GM21737 (cell line): Measurements from ENCODE around the gene KCTD21.

Experiments used
- ATAC-seq: cut with Tn5 transposase; IDR thresholded peaks from one replicate; pipeline ENCODE4 v1.9.1; 2021; ENCODE audit warnings: mild to moderate bottlenecking, moderate library complexity; ENCODE audit not compliant: unreplicated experiment

KCTD21 gene

DNA sequence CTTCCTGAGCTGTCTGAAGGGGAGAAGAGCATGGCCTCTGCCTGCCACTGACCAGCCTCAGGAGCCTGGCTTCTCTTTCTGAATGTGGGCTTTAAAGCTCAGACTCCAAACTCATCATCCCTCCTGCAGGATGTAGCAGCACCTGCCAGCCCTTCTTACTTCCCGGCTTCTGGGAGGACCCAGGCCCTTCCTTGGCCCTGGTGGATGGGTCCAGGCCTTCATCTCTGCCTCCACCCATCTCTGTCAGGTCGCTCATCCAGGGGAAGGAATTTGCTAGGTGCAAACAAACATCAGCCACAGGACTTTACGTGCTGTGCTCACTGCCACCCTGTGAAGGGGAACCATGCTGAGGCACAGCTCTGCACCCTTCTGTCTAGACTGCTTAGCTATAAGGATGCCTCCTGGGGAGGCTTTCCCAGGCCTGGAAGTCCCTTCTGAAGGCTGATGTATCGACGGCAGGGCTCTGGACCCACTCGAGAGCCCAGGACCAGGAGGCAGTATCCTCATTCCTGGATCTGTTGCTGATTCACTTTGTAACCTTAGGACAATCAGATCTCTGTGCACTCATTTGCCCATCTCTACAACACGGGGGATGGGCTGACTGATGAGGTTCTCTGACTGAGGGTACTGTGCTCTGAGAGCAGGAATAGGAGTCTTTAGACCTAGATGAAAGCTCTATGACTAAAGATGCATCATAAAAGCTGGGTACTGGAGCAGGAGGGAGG is 31.2 kb upstream of the KCTD21 start:
- ATAC-seq, result no peak

DNA sequence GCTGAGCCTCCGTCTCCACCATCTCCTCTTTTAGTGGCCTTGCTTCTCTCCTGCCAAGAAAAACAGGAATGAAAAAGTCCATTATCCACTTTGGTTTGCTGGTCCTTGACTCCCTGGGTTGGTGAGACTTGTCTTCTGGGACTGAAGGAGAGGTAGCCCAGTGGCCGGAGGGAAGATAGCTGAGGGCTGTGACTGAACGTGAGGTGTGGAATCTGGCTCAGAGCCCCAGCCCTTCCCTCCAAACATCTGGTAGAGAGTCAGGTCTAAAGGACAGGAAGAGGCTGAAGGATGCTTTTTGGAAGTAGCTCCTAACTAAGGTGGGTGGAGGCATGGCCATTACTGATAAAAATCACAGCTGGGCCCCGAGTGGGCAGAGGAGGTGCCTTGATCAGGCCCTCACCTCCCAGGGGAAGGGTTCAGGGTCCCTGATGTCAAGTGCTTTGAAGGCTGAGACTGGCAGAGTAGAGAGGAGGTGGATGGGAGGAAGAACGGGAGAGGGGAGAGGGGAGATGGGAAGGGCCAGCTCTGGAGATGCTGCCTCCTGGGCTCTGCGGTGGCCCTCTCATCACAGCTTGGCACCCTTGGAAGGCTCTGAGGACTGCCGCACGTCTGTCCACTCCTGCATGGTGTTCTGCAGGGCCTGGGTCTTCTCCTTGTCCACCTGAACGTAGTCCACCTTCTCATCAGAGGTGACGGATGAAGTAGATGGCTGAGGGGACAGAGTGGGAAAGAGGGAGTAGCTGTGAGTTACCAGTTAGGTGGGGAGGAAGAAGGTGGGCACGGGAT is 30.5 kb upstream of the KCTD21 start:
- ATAC-seq, result no peak

DNA sequence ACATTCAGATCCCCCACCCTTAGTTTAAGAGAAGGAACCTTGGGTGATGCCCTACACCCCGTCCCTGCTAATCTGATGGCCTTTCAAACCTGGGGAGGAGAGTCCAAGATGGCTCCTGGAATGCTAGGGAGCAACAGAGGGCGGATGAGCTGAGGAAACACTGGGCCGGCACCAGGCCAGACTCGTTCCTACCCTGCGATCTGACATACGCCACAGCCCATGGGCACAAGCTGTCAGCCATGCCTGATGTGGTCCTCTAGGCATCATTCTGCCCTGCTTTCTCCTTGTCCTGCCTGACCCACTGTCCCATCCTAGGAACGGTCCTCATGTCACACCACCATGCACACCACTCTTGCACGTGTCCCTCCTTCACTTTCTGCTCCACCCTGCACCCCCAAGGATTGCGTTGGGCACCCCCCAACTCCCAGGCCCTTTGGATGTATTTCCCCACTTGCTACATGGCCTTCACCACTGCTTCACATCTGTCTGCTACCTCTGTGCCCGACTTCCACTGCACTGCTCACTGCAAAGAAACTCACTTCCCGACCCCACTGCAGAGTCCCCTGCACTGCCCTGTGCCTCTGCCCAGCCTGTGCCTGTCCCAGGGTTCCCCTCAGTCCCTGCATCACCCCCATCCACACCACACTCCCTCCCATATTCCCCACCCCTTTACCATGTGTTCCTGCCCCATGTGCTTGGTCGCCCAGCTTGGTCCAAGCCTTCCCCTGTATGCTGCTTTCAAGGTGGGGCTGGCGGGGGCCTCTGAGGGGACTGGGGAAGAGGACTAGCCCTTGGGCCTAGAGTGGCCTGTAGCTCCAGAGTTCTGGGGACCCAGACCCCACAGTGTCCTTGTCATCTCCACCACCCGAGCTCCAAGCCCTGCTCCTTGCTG is 29.5 kb upstream of the KCTD21 start:
- no peak for ATAC-seq

DNA sequence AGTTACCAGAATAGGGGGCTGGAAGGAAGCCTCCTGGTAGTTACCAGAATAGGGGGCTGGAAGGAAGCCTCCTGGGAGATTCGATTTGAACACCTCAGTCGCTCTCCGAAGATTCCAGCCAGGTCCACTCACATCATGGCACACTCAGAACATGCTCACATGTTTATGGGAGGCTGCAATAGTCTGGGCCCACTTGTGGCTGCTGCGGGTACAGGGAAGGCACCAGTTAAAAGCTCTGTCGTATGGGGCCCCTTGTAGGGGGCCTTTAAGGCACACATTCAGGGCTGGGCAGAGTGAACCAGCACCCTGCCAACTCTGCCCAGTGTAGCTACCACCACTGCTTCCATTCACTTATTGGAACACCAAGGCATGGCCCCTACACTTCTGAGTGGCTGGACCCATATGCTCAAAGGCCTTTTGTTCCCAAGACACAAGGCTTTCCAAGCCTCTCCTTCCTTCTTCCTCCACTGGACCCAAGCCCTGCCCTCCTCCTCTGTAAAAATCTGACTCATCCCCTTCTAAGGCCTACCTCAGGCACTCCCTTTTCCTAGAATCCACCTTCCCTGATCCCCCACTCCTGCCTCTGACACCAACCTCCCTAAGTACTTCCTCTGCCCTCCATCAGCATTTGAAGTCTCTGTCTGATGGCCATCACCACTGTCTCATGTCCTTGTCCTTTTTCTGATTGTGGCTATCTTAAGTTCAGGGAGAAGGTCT is 28.3 kb upstream of the KCTD21 start:
- ATAC-seq, result no peak

DNA sequence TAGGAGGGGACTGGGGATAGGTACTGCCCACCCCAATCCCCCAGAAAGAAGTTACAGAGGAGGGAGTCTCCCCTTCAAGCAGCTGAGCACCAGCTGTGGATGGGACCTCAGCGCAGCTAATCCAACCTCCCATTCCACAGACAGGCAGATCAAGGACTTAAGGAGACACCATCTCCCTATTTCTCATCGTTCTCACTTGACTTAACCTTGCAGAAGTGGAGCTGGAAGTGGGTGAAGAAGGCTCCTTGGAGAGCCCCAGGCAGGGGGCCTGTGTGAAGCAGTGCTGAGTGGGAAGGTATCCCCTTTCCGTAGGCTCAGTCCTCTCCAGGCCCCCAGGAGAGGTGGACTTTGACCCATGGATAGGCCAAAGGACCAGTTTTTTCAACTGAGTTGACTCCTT is 27.6 kb upstream of the KCTD21 start:
- no peak for ATAC-seq

DNA sequence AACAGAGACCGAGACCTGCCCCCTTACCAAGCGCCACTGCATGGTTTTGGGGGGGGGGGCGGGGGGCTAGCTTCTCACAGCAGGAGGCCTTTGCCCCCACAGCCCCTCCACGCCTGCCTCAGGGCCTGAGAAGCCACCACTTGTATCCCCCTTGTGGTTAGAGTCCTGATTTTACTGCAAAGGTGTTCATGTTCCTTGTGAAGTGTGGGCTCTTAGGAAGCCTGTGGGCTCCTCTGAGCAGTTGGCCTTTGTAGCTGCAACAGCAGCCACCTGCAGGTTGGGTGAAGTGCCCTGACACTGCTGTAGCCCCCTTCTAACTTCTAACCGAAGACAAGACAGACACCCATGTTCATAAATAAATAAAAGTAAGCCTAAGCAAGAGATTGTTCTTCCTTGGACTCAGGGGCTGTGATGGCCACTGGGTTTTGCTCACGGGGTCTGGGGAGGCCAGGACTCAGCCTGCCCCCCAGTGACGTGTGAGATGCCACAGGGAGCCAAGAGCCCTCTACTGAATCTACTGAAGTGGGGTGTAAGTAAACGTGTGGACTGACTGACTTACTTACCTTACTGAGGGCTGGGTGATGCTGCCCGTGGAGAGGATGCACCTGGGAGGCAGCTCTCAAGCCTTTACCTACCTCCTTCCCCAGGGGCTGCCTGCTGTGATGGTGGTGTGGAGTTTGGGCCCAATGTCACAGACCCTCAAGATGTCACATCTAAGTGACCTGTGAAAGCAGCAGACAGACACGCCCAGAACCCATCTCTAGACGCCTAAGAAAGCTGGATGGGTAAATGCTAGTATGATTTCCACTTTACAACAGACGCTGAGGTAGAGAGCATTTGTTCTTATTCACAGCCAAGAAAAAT is 26.1 kb upstream of the KCTD21 start:
- ATAC-seq, result no peak

DNA sequence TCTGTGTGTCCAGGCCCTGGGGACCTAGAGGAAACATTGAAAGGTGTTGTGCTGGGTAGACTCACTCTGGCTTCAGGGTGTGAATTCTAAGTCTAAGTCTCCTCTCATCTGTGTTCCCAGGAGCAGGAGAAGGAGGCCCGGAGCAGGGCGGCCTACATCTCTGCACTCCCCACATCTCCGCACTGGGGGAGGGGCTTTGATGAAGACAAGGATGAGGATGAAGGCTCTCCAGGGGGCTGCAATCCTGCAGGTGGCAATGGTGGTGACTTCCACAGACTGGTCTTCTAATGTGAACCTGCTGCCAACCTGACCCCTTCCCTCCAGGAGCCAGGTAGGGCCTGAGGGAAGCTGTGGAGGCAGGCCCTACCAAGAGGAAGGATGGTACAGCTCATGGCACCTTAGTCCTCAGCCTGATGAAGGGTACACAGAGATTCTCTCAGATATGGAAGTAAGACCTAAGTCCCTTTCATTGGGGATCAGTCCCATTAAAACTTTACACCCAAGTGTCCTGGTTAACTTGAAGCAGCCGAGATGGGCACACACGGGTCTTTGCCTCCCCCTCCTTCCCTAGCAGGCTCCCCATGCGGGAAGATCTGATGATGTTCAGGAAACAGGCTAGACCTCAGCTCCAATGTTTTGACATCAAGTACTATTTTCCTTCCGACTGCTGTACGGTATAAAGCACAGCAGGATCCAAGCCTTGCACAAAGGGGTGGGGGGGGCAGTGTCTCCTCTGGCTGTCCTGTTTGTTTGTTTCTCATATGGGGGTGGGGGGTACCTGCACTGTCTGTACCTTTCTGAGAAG is 25.3 kb upstream of the KCTD21 start:
- no peak for ATAC-seq

DNA sequence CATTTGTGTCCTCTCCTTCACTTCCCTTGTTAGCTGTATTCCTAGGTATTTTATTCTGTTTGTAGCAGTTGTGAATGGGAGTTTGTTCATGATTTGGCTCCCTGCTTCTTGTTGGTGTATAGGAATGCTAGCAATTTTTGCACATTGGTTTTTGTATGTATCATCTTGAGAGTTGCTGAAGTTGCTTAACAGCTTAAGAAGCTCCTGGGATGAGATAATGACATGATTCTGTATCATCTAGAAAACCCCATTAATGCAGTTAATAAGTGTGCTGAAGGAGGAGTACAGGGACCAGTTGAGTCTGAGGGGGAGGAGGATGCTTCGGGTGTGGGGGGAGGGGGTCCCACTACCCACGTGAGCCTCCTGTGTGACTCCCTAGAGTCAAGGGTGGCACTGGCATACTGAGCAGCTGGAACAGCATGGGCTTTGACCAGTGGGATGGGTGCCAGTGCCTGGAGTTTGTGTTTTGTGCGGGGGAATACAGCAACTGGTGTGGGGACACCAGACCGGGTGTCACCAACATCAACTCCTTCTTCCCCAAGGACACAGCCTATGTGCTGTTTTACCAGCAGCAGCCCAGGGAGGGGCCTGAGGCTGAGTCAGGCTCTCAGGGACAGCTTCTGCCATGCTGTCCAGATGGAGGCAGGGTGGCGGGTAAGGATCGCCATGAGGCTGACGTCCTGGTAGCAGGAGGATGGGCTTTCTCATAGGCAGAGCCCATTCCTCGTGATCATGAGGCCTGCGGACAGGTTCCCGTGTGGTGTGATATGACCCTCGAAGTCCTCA is 24.4 kb upstream of the KCTD21 start:
- ATAC-seq, result no peak

DNA sequence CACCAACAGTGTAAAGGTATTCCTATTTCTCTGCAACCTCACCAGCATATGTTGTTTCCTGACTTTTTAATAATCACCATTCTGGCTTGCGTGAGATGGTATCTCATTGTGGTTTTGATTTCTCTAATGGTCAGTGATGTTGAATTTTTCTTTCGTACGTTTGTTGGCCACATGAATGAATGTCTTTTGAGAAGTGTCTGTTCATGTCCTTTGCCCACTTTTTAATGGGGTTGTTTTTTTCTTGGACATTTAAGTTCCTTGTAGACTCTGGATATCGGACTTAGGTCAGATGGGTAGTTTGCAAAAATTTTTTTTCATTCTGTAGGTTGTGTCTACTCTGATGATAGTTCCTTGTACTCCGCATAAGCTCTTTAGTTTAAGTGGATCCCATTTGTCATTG is 23.1 kb upstream of the KCTD21 start:
- ATAC-seq, result no peak

DNA sequence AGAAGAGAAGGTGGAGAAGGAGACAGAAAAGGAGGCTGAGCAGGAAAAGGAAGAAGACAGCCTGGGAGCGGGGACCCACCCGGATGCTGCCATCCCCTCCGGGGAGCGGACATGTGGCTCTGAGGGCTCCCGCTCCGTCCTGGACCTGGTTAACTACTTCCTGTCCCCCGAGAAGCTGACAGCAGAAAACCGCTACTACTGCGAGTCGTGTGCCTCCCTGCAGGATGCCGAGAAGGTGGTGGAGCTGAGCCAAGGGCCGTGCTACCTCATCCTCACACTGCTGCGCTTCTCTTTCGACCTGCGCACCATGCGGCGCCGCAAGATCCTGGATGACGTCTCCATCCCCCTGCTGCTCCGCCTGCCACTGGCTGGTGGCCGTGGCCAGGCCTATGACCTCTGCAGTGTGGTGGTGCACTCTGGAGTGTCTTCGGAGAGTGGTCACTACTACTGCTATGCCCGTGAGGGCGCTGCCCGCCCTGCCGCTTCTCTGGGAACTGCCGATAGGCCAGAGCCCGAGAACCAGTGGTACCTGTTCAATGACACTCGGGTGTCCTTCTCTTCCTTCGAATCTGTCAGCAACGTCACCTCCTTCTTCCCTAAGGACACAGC is 21.7 kb upstream of the KCTD21 start:
- no peak for ATAC-seq

DNA sequence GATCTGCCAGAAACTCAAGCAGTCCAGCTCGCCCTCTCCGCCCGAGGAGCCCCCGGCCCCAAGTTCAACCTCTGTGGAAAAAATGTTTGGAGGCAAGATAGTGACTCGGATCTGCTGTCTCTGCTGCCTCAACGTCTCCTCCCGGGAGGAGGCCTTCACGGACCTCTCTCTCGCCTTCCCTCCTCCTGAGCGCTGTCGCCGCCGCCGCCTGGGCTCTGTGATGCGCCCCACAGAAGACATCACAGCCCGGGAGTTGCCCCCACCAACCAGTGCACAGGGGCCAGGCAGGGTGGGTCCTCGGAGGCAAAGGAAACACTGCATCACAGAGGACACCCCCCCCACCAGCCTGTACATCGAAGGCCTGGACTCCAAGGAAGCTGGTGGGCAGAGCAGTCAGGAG is 21.1 kb upstream of the KCTD21 start:
- ATAC-seq, result no peak

DNA sequence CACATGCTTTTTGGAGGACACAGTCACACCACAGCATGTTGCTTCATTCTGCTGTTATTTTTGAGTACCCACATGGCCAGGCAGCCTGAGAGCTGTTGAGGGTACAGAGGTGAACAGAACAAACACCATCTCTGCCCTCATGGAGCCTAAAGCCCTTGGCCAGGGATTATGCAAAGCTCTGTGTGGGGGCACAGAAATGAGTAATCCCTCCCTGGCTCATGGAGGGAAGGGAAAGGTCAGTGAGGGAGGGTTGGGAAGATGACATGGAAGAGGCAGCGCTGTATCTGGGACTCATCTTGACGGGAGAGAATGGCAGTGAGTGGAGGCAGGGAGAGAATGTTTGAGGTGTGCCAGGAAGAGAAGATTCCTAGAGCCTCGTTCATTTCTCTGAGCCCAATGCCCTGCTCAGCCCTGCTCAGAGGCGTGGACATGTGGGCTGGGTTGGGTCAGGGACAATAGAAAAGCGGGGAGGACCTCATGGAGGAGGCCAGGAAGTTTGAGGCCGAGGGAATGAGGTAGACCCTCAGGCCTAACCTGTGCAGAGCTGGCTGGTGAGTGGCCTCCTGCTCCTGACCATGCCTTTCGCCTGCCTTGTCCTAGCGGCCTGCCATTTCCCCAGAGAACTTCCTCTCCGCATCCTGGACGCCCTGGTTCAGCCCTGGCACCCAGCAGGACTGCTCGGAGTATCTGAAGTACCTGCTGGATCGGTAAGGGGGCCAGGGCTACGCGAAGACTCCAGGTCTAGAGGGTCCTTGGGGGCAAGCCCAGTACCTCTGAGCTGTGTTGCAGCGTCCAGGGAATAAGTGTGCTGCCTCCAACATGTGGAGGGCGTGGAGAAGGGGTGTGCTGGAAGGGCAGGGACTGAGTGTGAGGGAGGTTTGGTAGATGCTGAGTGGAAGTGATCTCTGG is 20.1 kb upstream of the KCTD21 start:
- no peak for ATAC-seq

DNA sequence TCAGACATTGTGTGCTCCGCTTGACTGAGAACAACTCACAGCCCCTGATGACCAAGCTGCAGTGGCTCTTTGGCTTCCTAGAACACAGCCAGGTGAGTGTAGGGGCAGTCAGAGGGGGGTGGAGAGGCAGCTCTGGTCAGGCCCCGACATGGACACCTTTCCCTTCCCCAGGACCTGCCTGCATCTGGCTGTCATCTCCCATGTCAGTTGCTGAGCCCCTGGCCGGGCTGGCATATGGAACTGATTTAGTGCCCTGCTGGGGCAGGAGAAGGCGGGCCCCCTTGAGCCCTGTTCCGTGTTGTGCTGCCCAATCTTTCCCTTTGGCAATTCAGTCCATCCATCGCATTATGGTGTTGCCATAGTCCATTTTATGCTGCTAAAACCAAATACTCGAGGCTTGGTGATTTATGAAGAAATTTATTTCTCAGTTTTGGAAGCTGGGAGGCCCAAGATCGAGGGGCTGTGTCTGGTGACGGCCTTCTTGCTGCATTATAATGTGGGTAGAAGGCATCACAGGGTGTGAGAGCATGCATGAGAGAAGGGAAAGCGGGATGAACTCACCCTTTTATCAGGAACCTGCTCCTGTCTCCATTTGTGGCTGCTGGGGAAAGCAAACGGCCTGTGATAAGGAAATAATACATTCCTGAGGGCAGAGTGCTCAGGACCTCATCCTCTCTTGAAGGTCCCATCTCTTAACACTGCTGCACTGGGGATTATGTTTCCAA is 19.3 kb upstream of the KCTD21 start:
- no peak for ATAC-seq

DNA sequence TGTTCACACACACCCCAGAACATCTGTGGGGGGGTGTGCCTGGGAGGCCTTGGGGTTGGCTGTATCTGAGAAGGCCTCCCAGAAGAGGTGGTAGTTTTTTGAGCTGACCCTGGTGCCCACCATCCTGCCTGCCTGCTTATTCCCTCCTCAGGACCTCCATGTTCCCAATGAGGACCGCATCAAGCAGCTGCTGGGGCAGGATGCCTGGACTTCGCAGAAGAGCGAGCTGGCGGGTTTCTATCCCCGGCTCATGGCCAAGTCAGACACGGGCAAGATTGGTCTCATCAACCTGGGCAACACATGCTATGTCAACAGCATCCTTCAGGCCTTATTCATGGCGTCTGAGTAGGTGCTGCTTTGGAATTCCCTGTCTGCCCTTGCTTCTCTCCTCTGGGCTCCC is 17.3 kb upstream of the KCTD21 start:
- ATAC-seq, result no peak

DNA sequence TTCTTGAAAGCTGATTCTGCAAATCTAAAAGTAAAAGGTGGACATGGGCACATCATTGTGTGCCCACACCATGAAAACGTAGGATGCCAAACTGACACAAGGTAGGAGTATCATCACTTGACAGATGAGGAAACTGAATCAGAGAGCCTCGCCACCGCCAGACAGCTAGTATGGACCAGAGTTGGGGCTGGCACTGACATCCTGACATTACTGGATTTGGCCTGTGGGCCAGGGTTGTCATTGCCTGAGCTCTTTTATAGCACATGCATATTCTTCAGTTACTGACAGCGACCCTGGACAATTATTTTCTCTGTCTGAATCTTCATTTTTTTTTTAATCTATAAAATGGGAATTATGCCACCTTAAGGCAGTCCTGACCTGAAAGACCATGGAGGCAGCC is 16.8 kb upstream of the KCTD21 start:
- no peak for ATAC-seq

DNA sequence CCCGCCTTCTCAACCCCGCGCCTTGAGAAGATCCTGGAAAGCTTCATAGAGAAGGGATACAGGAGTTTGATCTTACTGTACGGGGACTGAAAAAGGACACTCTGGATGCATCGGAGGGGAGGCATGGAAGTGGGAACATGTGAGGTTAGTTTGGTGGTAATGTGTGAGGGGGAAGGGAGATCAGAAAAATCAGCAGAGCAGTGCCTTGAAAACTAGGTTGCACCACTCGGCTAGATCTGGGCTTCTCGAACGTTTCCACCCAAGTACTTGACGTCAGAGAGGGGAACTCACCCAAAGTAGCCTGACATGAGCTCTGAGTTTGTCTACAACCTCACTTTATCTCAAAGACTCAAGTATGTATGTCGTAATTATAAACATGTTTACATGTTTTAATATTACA is 14.8 kb upstream of the KCTD21 start:
- no peak for ATAC-seq
